Activated CD4-positive, alpha-beta T cell treated with anti-CD3 and anti-CD28 coated beads for 24 hours (primary cell): ENCODE measurements around the gene DSTYK.
"Not testable (repeated sequence)": the region's sequence is repeated elsewhere in the genome, so short reads cannot be mapped to it uniquely, and the experiment has no call there.

ENCODE experiments used
- DNase-seq, 2 donors: peaks; one replicate each; pipeline ENCODE4 v3.0.0-alpha.2; 2020; ENCODE audit warnings: low read depth in 2 of 2

DSTYK gene

GRCh38 chr1:205241366-205242030 is 30.0 kb upstream of the DSTYK start:
- DNase-seq, result no peak

GRCh38 chr1:205240569-205240968 is 29.1 kb upstream of the DSTYK start:
- DNase-seq, result no peak

- no peak for DNase-seq
Observed at GRCh38 chr1:205240118-205240517, 28.6 kb upstream of the DSTYK start.

GRCh38 chr1:205239078-205239477 is 27.6 kb upstream of the DSTYK start:
- no peak for DNase-seq

- DNase-seq, result peak; percentile 28 to 59
Observed at GRCh38 chr1:205237526-205238484, 26.3 kb upstream of the DSTYK start.

GRCh38 chr1:205236951-205237475 is 25.5 kb upstream of the DSTYK start:
- DNase-seq, result no peak

GRCh38 chr1:205236526-205236925 is 25.0 kb upstream of the DSTYK start:
- DNase-seq, result no peak

- DNase-seq, result no peak
Observed at GRCh38 chr1:205235951-205236350, 24.4 kb upstream of the DSTYK start.

GRCh38 chr1:205233986-205234385 is 22.5 kb upstream of the DSTYK start:
- DNase-seq, result not testable (repeated sequence)

GRCh38 chr1:205232945-205233397 is 21.5 kb upstream of the DSTYK start:
- DNase-seq, result no peak

GRCh38 chr1:205232127-205232820 is 20.8 kb upstream of the DSTYK start:
- DNase-seq, result no peak

GRCh38 chr1:205230982-205231381 is 19.5 kb upstream of the DSTYK start:
- no peak for DNase-seq

GRCh38 chr1:205229916-205230700 is 18.6 kb upstream of the DSTYK start:
- no peak for DNase-seq

- DNase-seq, result peak; percentile 51 to 58
Observed at GRCh38 chr1:205229399-205229871, 17.9 kb upstream of the DSTYK start.

- DNase-seq, result no peak
Observed at GRCh38 chr1:205228093-205228521, 16.6 kb upstream of the DSTYK start.

- DNase-seq, result peak; percentile 68 to 80
Observed at GRCh38 chr1:205227584-205228013, 16.1 kb upstream of the DSTYK start, which contains the start of gene TMCC2. Gene TMCC2 (plus strand): TSS chr1:205227946. CDS start chr1:205228565, 619 bp downstream.

- DNase-seq, result no peak
Observed at GRCh38 chr1:205226868-205227583, 15.5 kb upstream of the DSTYK start.

GRCh38 chr1:205225901-205226765 is 14.6 kb upstream of the DSTYK start:
- DNase-seq, result no peak

- no peak for DNase-seq
Observed at GRCh38 chr1:205224736-205225135, 13.2 kb upstream of the DSTYK start.
